Measurements from ENCODE around the gene SAE1.

DNA sequence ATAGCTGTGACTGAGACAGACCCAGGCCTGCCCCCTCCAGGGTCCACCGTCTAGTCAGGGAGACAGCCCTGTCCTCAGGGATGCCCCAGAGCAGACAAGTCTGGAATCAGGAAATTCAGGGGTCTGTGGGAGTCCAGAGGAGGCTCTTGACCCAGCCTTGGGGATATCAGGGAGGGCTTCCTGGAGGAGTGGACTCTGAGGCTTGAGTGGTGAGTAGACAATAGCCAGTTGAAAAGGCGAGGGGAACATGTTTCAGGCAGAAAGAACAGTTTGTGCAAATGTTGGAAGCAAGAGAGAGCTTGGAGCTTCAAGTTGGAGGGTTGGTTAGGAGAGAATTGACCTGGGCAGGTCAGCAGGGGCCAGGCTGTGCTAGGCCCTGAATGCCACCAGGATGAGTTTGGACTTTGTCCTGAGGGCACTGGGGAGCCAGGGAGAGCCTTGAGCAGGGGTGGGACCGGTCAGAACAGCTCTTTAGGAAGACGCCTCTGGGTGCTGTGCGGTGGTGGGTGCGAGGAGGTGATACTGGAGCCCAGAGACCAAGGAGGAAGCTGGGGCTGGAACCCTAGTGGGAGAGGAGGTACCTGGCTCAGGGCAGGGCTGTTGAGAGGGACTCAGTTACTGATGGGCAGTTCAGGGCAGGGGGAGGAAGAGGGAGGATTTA lies 128.4 kb downstream of the SAE1 start:
- TF ChIP-seq, protein P1, sequence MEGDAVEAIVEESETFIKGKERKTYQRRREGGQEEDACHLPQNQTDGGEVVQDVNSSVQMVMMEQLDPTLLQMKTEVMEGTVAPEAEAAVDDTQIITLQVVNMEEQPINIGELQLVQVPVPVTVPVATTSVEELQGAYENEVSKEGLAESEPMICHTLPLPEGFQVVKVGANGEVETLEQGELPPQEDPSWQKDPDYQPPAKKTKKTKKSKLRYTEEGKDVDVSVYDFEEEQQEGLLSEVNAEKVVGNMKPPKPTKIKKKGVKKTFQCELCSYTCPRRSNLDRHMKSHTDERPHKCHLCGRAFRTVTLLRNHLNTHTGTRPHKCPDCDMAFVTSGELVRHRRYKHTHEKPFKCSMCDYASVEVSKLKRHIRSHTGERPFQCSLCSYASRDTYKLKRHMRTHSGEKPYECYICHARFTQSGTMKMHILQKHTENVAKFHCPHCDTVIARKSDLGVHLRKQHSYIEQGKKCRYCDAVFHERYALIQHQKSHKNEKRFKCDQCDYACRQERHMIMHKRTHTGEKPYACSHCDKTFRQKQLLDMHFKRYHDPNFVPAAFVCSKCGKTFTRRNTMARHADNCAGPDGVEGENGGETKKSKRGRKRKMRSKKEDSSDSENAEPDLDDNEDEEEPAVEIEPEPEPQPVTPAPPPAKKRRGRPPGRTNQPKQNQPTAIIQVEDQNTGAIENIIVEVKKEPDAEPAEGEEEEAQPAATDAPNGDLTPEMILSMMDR (IDR thresholded peaks at IDR 0.05) = no peak
- no peak for TF ChIP-seq EZH2 (IDR thresholded peaks at IDR 0.05)
